ENCODE measurements around the gene MLLT6. TPM values are rescaled to one million over a fixed set of nuclear protein-coding genes. Genes with fewer than 3 reads are reported as not detected.

Gene MLLT6
- total and polyA plus RNA-seq, 2 of the 13 experiments (the other 11 are each of a cell fraction or from before 2014, with no cell fraction given), result 50.7 to 69.5 TPM

DNA sequence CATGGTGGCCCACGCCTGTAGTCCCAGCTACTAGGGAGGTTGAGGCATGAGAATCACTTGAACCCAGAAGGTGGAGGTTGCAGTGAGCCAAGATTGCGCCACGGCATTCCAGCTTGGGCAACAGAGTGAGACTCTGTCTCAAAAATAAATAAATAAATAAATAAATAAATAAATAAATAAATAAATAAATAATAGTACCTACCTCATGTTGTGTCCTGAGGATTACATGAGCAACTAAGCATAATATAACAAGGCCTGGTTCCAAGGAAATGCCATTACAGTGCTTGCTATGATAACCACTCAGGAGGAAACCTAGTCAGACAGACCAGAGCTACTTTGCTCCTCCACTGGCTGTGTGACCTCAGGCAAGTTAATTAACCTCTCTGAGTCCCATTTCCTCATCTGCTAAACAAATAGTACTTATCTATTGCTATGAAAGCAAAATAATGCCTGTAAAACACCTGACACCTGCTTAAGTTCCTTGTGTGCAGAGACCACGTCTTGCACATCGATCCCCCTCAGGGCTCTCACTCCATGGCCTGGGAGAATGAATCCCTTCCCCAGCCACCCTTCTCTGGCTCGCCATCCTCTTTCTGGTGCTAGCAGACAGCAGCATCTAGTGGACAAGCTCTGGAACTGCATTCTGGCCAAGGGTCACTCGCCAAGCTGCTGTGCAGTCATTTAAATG lies 37.8 kb upstream of the MLLT6 start (continued):
- TF ChIP-seq ATF7 (IDR thresholded peaks at IDR 0.05), result no peak
- no peak for TF ChIP-seq ATF7 (CRISPR knock-in tag; IDR thresholded peaks at IDR 0.05)
- TF ChIP-seq, protein P1, sequence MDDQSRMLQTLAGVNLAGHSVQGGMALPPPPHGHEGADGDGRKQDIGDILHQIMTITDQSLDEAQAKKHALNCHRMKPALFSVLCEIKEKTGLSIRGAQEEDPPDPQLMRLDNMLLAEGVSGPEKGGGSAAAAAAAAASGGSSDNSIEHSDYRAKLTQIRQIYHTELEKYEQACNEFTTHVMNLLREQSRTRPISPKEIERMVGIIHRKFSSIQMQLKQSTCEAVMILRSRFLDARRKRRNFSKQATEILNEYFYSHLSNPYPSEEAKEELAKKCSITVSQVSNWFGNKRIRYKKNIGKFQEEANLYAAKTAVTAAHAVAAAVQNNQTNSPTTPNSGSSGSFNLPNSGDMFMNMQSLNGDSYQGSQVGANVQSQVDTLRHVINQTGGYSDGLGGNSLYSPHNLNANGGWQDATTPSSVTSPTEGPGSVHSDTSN (CRISPR knock-in tag; IDR thresholded peaks at IDR 0.05; ENCODE audit: borderline replicate concordance), result no peak
- TF ChIP-seq ADNP (CRISPR knock-in tag; IDR thresholded peaks at IDR 0.05), result peak; percentile 77; the same call in 1 of the 2 replicates
- TF ChIP-seq SOX13 (IDR thresholded peaks at IDR 0.05), result no peak
- TF ChIP-seq SOX13 (CRISPR knock-in tag; conservative IDR thresholded peaks at IDR 0.05 in 1 of 2, IDR thresholded peaks at IDR 0.05 in 1 of 2), result peak in 1 of 2 experiments; percentile 29; a peak in 1 of 4 replicates
- TF ChIP-seq ARHGAP35 (CRISPR knock-in tag; IDR thresholded peaks at IDR 0.05; ENCODE audit: borderline replicate concordance), result no peak
- TF ChIP-seq, protein P2, sequence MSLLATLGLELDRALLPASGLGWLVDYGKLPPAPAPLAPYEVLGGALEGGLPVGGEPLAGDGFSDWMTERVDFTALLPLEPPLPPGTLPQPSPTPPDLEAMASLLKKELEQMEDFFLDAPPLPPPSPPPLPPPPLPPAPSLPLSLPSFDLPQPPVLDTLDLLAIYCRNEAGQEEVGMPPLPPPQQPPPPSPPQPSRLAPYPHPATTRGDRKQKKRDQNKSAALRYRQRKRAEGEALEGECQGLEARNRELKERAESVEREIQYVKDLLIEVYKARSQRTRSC (CRISPR knock-in tag; IDR thresholded peaks at IDR 0.05; ENCODE audit: low read depth), result no peak
- no peak for TF ChIP-seq EZH2 (conservative IDR thresholded peaks at IDR 0.05; ENCODE audit: low read depth, low read length)
- TF ChIP-seq GABPA (IDR thresholded peaks at IDR 0.05; ENCODE audit: low read depth, low read length), result no peak
- TF ChIP-seq GABPA (CRISPR knock-in tag; IDR thresholded peaks at IDR 0.05; ENCODE audit: low read depth), result no peak
- no peak for TF ChIP-seq ZNF329 (CRISPR knock-in tag; IDR thresholded peaks at IDR 0.05; ENCODE audit: low read depth)
- TF ChIP-seq ZNF441 (CRISPR knock-in tag; IDR thresholded peaks at IDR 0.05; ENCODE audit: borderline replicate concordance), result no peak
- TF ChIP-seq, protein P3, sequence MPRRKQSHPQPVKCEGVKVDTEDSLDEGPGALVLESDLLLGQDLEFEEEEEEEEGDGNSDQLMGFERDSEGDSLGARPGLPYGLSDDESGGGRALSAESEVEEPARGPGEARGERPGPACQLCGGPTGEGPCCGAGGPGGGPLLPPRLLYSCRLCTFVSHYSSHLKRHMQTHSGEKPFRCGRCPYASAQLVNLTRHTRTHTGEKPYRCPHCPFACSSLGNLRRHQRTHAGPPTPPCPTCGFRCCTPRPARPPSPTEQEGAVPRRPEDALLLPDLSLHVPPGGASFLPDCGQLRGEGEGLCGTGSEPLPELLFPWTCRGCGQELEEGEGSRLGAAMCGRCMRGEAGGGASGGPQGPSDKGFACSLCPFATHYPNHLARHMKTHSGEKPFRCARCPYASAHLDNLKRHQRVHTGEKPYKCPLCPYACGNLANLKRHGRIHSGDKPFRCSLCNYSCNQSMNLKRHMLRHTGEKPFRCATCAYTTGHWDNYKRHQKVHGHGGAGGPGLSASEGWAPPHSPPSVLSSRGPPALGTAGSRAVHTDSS (CRISPR knock-in tag; conservative IDR thresholded peaks at IDR 0.05), result no peak
- TF ChIP-seq HMGA1 (CRISPR knock-in tag; conservative IDR thresholded peaks at IDR 0.05), result no peak
- TF ChIP-seq ZNF652 (CRISPR knock-in tag; IDR thresholded peaks at IDR 0.05; ENCODE audit: borderline replicate concordance, low read depth), result peak; percentile 54; the same call in 1 of the 2 replicates
- TF ChIP-seq ZNF496 (CRISPR knock-in tag; IDR thresholded peaks at IDR 0.05; ENCODE audit: insufficient replicate concordance), result no peak
- TF ChIP-seq ATF7-NPFF (CRISPR knock-in tag; IDR thresholded peaks at IDR 0.05; ENCODE audit: low read depth), result peak; percentile 62; the same call in 1 of the 2 replicates
- no peak for TF ChIP-seq PLRG1 (conservative IDR thresholded peaks at IDR 0.05)
- peak; percentile 50 for TF ChIP-seq FOSL2 (CRISPR knock-in tag; IDR thresholded peaks at IDR 0.05)
- TF ChIP-seq GLI4 (CRISPR knock-in tag; IDR thresholded peaks at IDR 0.05; ENCODE audit: borderline replicate concordance), result no peak
- TF ChIP-seq POLR2G (IDR thresholded peaks at IDR 0.05; ENCODE audit: low read depth, low read length), result no peak
- TF ChIP-seq ZNF562 (CRISPR knock-in tag; IDR thresholded peaks at IDR 0.05; ENCODE audit: borderline replicate concordance), result no peak
- TF ChIP-seq ZNF136 (CRISPR knock-in tag; IDR thresholded peaks at IDR 0.05; ENCODE audit: low read depth), result 0 out of 2 replicates have a peak, but pooled peaks have one; percentile 46
- no peak for TF ChIP-seq ZFP41 (CRISPR knock-in tag; IDR thresholded peaks at IDR 0.05; ENCODE audit: borderline replicate concordance)
- TF ChIP-seq NFIB (CRISPR knock-in tag; IDR thresholded peaks at IDR 0.05; ENCODE audit: borderline replicate concordance), result no peak
- no peak for TF ChIP-seq HOXA9 (CRISPR knock-in tag; IDR thresholded peaks at IDR 0.05; ENCODE audit: borderline replicate concordance)

All from HepG2 (cell line).